HepG2 (cell line): Measurements from ENCODE around the gene DHRS13. TPM values are rescaled to one million over a fixed set of nuclear protein-coding genes. Genes with fewer than 3 reads are reported as not detected.

Source experiments
- ARID2 ChIP-seq: sonication (generic); formaldehyde crosslinking; IDR thresholded peaks from 2 replicates; pipeline ENCODE4 v1.8.1; 2022; ENCODE audit warnings: mild to moderate bottlenecking, missing genetic modification reagents, borderline replicate concordance
- MATR3 ChIP-seq: sonication (generic); formaldehyde crosslinking; IDR thresholded peaks from 2 replicates; pipeline ENCODE4 v1.4.0; 2020; ENCODE audit warnings: missing genetic modification reagents
- ZFP82 ChIP-seq: sonication (generic); formaldehyde crosslinking; IDR thresholded peaks from 2 replicates; pipeline ENCODE4 v1.5.1; 2020; ENCODE audit warnings: mild to moderate bottlenecking, missing genetic modification reagents, borderline replicate concordance
- ZNF329 ChIP-seq: sonication (generic); formaldehyde crosslinking; IDR thresholded peaks from 2 replicates; pipeline ENCODE4 v1.9.0; 2021; ENCODE audit warnings: low read depth, mild to moderate bottlenecking, missing genetic modification reagents
- polyA plus RNA-seq, 8 experiments: library from polyadenylated mRNA; depleted of rRNA in 3 of 8; stranded (reverse) in 7 of 8; unstranded in 1 of 8; fragments of >200 nt; fragmentation: Illumina TruSeq in 4 of 8; extraction: Trizol in 4 of 8; gene quantifications; 2 replicates each; pipeline versions ENCODE4 v1.2.1 to v1.2.3, GENCODE V29; 2011 to 2016; ENCODE audit warnings: low read depth in 4 of 8, missing spikeins in 1 of 8, mixed read lengths in 1 of 8; ENCODE audit not compliant: insufficient read depth in 1 of 8
- total RNA-seq, 5 experiments: library from RNA; depleted of rRNA; stranded (reverse); fragments of >200 nt; fragmentation: Illumina TruSeq; extraction: Trizol; gene quantifications; 2 replicates each; pipeline ENCODE4 v1.2.3, GENCODE V29; 2016; ENCODE audit warnings: low read depth in 1 of 5
- TF ChIP-seq, protein P1 (sequence below): sonication (generic); formaldehyde crosslinking; IDR thresholded peaks from 2 replicates; pipeline ENCODE4 v1.4.0; 2020; ENCODE audit warnings: low read depth, mild to moderate bottlenecking, missing genetic modification reagents
- TF ChIP-seq, protein P2 (sequence below): sonication (generic); formaldehyde crosslinking; IDR thresholded peaks from 2 replicates; pipeline ENCODE4 v1.5.1; 2020; ENCODE audit warnings: missing genetic modification reagents, mild to moderate bottlenecking, borderline replicate concordance
- TF ChIP-seq, protein P3 (sequence below): sonication (generic); formaldehyde crosslinking; IDR thresholded peaks from 2 replicates; pipeline ENCODE4 v1.4.0; 2020; ENCODE audit warnings: missing genetic modification reagents

DHRS13 gene
- total and polyA plus RNA-seq, 2 of the 13 experiments (the other 11 are each of a cell fraction or from before 2014, with no cell fraction given): 11.8 to 12.6 TPM

DNA sequence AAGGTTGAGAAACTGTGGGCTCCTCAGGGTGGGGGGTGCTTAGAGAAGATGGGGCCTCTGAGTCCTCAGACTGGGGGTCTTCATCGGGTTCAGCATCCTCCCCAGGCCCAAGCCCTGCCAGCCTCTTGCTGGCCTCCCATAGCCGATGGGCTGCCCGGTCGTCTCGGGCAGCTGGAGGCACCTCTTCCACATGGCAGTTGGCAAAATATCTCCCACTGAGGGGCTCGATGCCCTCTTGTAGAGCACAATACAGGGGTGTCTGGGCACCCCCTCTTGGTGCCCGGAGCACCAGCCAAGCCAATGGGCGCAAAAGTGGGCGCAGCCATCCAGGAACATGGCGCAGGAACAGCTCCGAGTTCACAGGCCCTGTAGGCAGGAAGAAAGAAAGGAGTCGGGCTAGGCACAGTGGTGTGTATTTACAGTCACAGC lies 4.3 kb downstream of the DHRS13 start (continued):
- TF ChIP-seq ZFP82 (no peak), MATR3 (CRISPR knock-in tag) (no peak), ZNF329 (CRISPR knock-in tag) (no peak), ARID2 (no peak)
- TF ChIP-seq, protein P1, sequence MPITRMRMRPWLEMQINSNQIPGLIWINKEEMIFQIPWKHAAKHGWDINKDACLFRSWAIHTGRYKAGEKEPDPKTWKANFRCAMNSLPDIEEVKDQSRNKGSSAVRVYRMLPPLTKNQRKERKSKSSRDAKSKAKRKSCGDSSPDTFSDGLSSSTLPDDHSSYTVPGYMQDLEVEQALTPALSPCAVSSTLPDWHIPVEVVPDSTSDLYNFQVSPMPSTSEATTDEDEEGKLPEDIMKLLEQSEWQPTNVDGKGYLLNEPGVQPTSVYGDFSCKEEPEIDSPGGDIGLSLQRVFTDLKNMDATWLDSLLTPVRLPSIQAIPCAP (CRISPR knock-in tag): no peak
- TF ChIP-seq, protein P2, sequence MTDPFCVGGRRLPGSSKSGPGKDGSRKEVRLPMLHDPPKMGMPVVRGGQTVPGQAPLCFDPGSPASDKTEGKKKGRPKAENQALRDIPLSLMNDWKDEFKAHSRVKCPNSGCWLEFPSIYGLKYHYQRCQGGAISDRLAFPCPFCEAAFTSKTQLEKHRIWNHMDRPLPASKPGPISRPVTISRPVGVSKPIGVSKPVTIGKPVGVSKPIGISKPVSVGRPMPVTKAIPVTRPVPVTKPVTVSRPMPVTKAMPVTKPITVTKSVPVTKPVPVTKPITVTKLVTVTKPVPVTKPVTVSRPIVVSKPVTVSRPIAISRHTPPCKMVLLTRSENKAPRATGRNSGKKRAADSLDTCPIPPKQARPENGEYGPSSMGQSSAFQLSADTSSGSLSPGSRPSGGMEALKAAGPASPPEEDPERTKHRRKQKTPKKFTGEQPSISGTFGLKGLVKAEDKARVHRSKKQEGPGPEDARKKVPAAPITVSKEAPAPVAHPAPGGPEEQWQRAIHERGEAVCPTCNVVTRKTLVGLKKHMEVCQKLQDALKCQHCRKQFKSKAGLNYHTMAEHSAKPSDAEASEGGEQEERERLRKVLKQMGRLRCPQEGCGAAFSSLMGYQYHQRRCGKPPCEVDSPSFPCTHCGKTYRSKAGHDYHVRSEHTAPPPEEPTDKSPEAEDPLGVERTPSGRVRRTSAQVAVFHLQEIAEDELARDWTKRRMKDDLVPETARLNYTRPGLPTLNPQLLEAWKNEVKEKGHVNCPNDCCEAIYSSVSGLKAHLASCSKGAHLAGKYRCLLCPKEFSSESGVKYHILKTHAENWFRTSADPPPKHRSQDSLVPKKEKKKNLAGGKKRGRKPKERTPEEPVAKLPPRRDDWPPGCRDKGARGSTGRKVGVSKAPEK (CRISPR knock-in tag): no peak
- TF ChIP-seq, protein P3, sequence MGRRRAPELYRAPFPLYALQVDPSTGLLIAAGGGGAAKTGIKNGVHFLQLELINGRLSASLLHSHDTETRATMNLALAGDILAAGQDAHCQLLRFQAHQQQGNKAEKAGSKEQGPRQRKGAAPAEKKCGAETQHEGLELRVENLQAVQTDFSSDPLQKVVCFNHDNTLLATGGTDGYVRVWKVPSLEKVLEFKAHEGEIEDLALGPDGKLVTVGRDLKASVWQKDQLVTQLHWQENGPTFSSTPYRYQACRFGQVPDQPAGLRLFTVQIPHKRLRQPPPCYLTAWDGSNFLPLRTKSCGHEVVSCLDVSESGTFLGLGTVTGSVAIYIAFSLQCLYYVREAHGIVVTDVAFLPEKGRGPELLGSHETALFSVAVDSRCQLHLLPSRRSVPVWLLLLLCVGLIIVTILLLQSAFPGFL: no peak
